WTC11 (cell line): ENCODE data around the gene VN1R4.
"Not testable (repeated sequence)": the region's sequence is repeated elsewhere in the genome, so short reads cannot be mapped to it uniquely, and the experiment has no call there.

Experiments used
- ATF2 ChIP-seq: sonication (generic); formaldehyde crosslinking; IDR thresholded peaks from 2 replicates; pipeline ENCODE4 v1.8.1; 2022; ENCODE audit warnings: low read depth, missing genetic modification reagents, borderline replicate concordance
- CTCF ChIP-seq: fragments of 200-600 bp; IDR thresholded peaks from 2 replicates; pipeline ENCODE4 v1.8.0; 2022; ENCODE audit warnings: antibody characterized with exemption
- ELF4 ChIP-seq: sonication (generic); formaldehyde crosslinking; IDR thresholded peaks from 2 replicates; pipeline ENCODE4 v1.8.1; 2022; ENCODE audit warnings: low read depth, mild to moderate bottlenecking, moderate library complexity, missing genetic modification reagents
- FOXP1 ChIP-seq: sonication (generic); formaldehyde crosslinking; IDR thresholded peaks from 2 replicates; pipeline ENCODE4 v1.8.0; 2022; ENCODE audit warnings: missing genetic modification reagents, mild to moderate bottlenecking, moderate library complexity, borderline replicate concordance
- KAT7 ChIP-seq: sonication (generic); formaldehyde crosslinking; IDR thresholded peaks from 2 replicates; pipeline ENCODE4 v1.8.1; 2023; ENCODE audit warnings: missing genetic modification reagents, mild to moderate bottlenecking, borderline replicate concordance
- MXD4 ChIP-seq: fragments of 250-450 bp; sonication (Bioruptor Pico); IDR thresholded peaks from 2 replicates; pipeline ENCODE4 v1.8.0; 2021; ENCODE audit warnings: mild to moderate bottlenecking, moderate library complexity, borderline replicate concordance
- MYBL2 ChIP-seq: sonication (generic); formaldehyde crosslinking; IDR thresholded peaks from 2 replicates; pipeline ENCODE4 v1.8.1; 2023; ENCODE audit warnings: mild to moderate bottlenecking, moderate library complexity, missing genetic modification reagents
- NFYB ChIP-seq: sonication (generic); formaldehyde crosslinking; conservative IDR thresholded peaks from 2 replicates; pipeline ENCODE4 v1.8.0; 2022; ENCODE audit warnings: low read depth, missing genetic modification reagents
- NR1H2 ChIP-seq: sonication (generic); formaldehyde crosslinking; IDR thresholded peaks from 2 replicates; pipeline ENCODE4 v1.9.0; 2021; ENCODE audit warnings: mild to moderate bottlenecking, moderate library complexity, missing genetic modification reagents
- SP1 ChIP-seq: sonication (generic); formaldehyde crosslinking; conservative IDR thresholded peaks from 2 replicates; pipeline ENCODE4 v1.8.1; 2022; ENCODE audit warnings: missing genetic modification reagents
- TEAD4 ChIP-seq: sonication (generic); formaldehyde crosslinking; IDR thresholded peaks from 2 replicates; pipeline ENCODE4 v1.8.0; 2022; ENCODE audit warnings: mild to moderate bottlenecking, missing genetic modification reagents
- ZSCAN18 ChIP-seq: fragments of 250-450 bp; sonication (Bioruptor Pico); IDR thresholded peaks from 2 replicates; pipeline ENCODE4 v2.1.2; 2022; ENCODE audit warnings: mild to moderate bottlenecking, moderate library complexity
- TF ChIP-seq, protein P1 (sequence below): sonication (generic); formaldehyde crosslinking; IDR thresholded peaks from 2 replicates; pipeline ENCODE4 v1.8.1; 2023; ENCODE audit warnings: mild to moderate bottlenecking, missing genetic modification reagents, moderate library complexity
- TF ChIP-seq, protein P2 (sequence below): sonication (generic); formaldehyde crosslinking; conservative IDR thresholded peaks from 2 replicates; pipeline ENCODE4 v1.8.1; 2022; ENCODE audit warnings: mild to moderate bottlenecking, missing genetic modification reagents

GRCh38 chr19:53257715-53258342 lies 9.7 kb downstream of the VN1R4 start, which contains the start of gene VN1R2:
- not testable (repeated sequence) for TF ChIP-seq SP1 (CRISPR knock-in tag); ATF2 (CRISPR knock-in tag); KAT7; ZSCAN18 (CRISPR knock-in tag); ELF4 (CRISPR knock-in tag); MXD4 (CRISPR knock-in tag); NR1H2 (CRISPR knock-in tag); FOXP1; TEAD4; MYBL2 (CRISPR knock-in tag); NFYB (CRISPR knock-in tag)
- peak; percentile 35; the same call in 1 of the 2 replicates for TF ChIP-seq CTCF
- TF ChIP-seq, protein P1, sequence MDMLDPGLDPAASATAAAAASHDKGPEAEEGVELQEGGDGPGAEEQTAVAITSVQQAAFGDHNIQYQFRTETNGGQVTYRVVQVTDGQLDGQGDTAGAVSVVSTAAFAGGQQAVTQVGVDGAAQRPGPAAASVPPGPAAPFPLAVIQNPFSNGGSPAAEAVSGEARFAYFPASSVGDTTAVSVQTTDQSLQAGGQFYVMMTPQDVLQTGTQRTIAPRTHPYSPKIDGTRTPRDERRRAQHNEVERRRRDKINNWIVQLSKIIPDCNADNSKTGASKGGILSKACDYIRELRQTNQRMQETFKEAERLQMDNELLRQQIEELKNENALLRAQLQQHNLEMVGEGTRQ (CRISPR knock-in tag) = not testable (repeated sequence)
- TF ChIP-seq, protein P2, sequence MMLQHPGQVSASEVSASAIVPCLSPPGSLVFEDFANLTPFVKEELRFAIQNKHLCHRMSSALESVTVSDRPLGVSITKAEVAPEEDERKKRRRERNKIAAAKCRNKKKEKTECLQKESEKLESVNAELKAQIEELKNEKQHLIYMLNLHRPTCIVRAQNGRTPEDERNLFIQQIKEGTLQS = not testable (repeated sequence)
